GM12878 (cell line): Measurements from ENCODE around the gene ASB10. TPM values are rescaled to one million over a fixed set of nuclear protein-coding genes. Genes with fewer than 3 reads are reported as not detected.

ENCODE experiments used
- ATAC-seq: fragments of 200-7000 bp; cut with Tn5 transposase; 3 replicates; pipeline ENCODE4 v1.9.1; 2020; ENCODE audit warnings: mild to moderate bottlenecking, moderate library complexity
- BruUV-seq: library from RNA; stranded (reverse); fragments of 400-500 nt; replicated peaks from 2 replicates; lab custom pipeline; 2021; lab: Mats Ljungman, UMichigan
- CTCF ChIA-PET: fragments of 300-600 bp; sonication (Branson Sonifier 250); formaldehyde crosslinking; extraction: SDS; loops from one replicate; lab custom pipeline; 2021; ENCODE audit warnings: inconsistent platforms; lab: Yijun Ruan, JAX
- POLR2A ChIA-PET: fragments of 350-600 bp; formaldehyde crosslinking; extraction: SDS; loops from one replicate; lab custom pipeline; 2021; ENCODE audit warnings: inconsistent platforms; lab: Charles Lee
- RAD21 ChIA-PET: fragments of 300-600 bp; sonication (Branson Sonifier 250); formaldehyde crosslinking; loops from one replicate; lab custom pipeline; 2023; ENCODE audit warnings: antibody characterized with exemption; ENCODE audit not compliant: unreplicated experiment; lab: Charles Lee
- SMC1A ChIA-PET: fragments of 300-600 bp; sonication (Branson Sonifier 250); formaldehyde crosslinking; loops from one replicate; lab custom pipeline; 2023; ENCODE audit not compliant: unreplicated experiment, uncharacterized antibody; lab: Charles Lee
- DNase-seq: peaks from one replicate; pipeline ENCODE4 v3.0.0-alpha.2; 2011; ENCODE audit warnings: low read depth, low spot score
- FAIRE-seq: peaks from 3 replicates; lab custom pipeline; 2011; peaks lifted over from hg19 to GRCh38; lab: Jason Lieb, UNC
- H2AFZ ChIP-seq: 2 replicates; pipeline ENCODE4 v1.6.0; 2011; ENCODE audit warnings: low read depth, low read length, control low read depth; ENCODE audit not compliant: control insufficient read depth
- H3K27ac ChIP-seq: 2 replicates; pipeline ENCODE4 v1.5.1; 2011; ENCODE audit warnings: control low read depth; ENCODE audit not compliant: control insufficient read depth, insufficient read depth
- H3K27me3 ChIP-seq, 2 experiments: replicated peaks in 1 of 2; 2 replicates each; pipeline versions ENCODE4 v1.6.0 to v1.6.1; 2011; ENCODE audit warnings: low read length in 1 of 2; ENCODE audit not compliant: control insufficient read depth in 2 of 2, insufficient read depth in 2 of 2
- H3K36me3 ChIP-seq, 2 experiments: 2 replicates each; pipeline ENCODE4 v1.5.1; 2011; ENCODE audit warnings: low read length in 1 of 2; ENCODE audit not compliant: control insufficient read depth in 2 of 2, insufficient read depth in 2 of 2
- H3K4me1 ChIP-seq: 2 replicates; pipeline ENCODE4 v1.6.1; 2011; ENCODE audit warnings: mild to moderate bottlenecking, low read length, moderate library complexity, mixed read lengths; ENCODE audit not compliant: control insufficient read depth, insufficient read depth
- H3K4me2 ChIP-seq: 2 replicates; pipeline ENCODE4 v1.6.0; 2011; ENCODE audit warnings: control low read depth; ENCODE audit not compliant: control insufficient read depth, insufficient read depth
- H3K4me3 ChIP-seq: fragments of 200-600 bp; sonication (generic); 2 replicates; pipeline ENCODE4 v1.5.1; 2016
- H3K79me2 ChIP-seq: 2 replicates; pipeline ENCODE4 v1.6.0; 2011; ENCODE audit warnings: low read length; ENCODE audit not compliant: control insufficient read depth, insufficient read depth
- H3K9ac ChIP-seq: 2 replicates; pipeline ENCODE4 v1.8.0; 2011; ENCODE audit warnings: low read length, control low read depth, mixed read lengths; ENCODE audit not compliant: control insufficient read depth, insufficient read depth
- H3K9me3 ChIP-seq: replicated peaks from 3 replicates; pipeline ENCODE4 v1.5.1; 2011; ENCODE audit warnings: mild to moderate bottlenecking, low read length; ENCODE audit not compliant: control insufficient read depth, insufficient read depth
- H4K20me1 ChIP-seq: 2 replicates; pipeline ENCODE4 v1.6.0; 2011; ENCODE audit not compliant: control insufficient read depth, insufficient read depth
- BACH1 ChIP-seq: fragments of 450-650 bp; IDR thresholded peaks from 2 replicates; pipeline ENCODE4 v1.6.1; 2017; ENCODE audit warnings: mild to moderate bottlenecking, borderline replicate concordance
- BCL3 ChIP-seq: IDR thresholded peaks from 2 replicates; pipeline ENCODE4 v1.6.1; 2011; ENCODE audit warnings: borderline replicate concordance, low read depth, mild to moderate bottlenecking, moderate library complexity, low read length; ENCODE audit not compliant: insufficient read depth, poor library complexity, severe bottlenecking
- CHD1 ChIP-seq: IDR thresholded peaks from 2 replicates; pipeline ENCODE4 v1.6.1; 2012; ENCODE audit warnings: low read depth, low read length, improper control_type of control experiment
- HDAC2 ChIP-seq: fragments of 200-600 bp; sonication (generic); IDR thresholded peaks from 2 replicates; pipeline ENCODE4 v1.6.1; 2017
- HDGF ChIP-seq: fragments of 450-650 bp; IDR thresholded peaks from 2 replicates; pipeline ENCODE4 v1.6.1; 2016; ENCODE audit warnings: antibody characterized with exemption
- IKZF2 ChIP-seq, 2 experiments: fragments of 450-650 bp; IDR thresholded peaks; 2 replicates each; pipeline ENCODE4 v1.6.1; 2017; ENCODE audit warnings: mild to moderate bottlenecking in 2 of 2, moderate library complexity in 2 of 2
- MYC ChIP-seq: IDR thresholded peaks from 2 replicates; pipeline ENCODE4 v1.6.1; 2011; ENCODE audit warnings: mild to moderate bottlenecking, low read length, moderate library complexity, inconsistent platforms; ENCODE audit not compliant: insufficient read depth, insufficient replicate concordance, insufficient read length, severe bottlenecking
- NRF1 ChIP-seq: conservative IDR thresholded peaks from 2 replicates; pipeline ENCODE4 v1.6.1; 2011; ENCODE audit warnings: mild to moderate bottlenecking, low read depth, low read length, improper control_type of control experiment
- USF2 ChIP-seq: IDR thresholded peaks from 2 replicates; pipeline ENCODE4 v1.6.1; 2011; ENCODE audit warnings: low read depth, low read length, improper control_type of control experiment, borderline replicate concordance
- ZBTB4 ChIP-seq: fragments of 450-650 bp; formaldehyde crosslinking; IDR thresholded peaks from 2 replicates; pipeline ENCODE4 v1.4.0; 2022; ENCODE audit warnings: mild to moderate bottlenecking, moderate library complexity
- WGBS: methylation state at CpG from one replicate; pipeline ENCODE4 v1.1.6; 2016; ENCODE audit warnings: low lambda C conversion rate; ENCODE audit not compliant: insufficient replicate concordance, insufficient coverage; ENCODE audit errors: missing lambda C conversion rate; 5-methylcytosine and 5-hydroxymethylcytosine counted together
- in situ Hi-C: fragments of 300-500 bp; cut with MboI; formaldehyde crosslinking; loops from 9 replicates; pipeline ENCODE4 v1.14.3; 2018; ENCODE audit warnings: mixed read lengths
- intact Hi-C: fragments of 100-400 bp; cut with micrococcal nuclease; formaldehyde crosslinking; loops from one replicate; pipeline ENCODE4 v1.14.2; 2022; ENCODE audit not compliant: unreplicated experiment
- polyA plus RNA-seq, 11 experiments: library from polyadenylated mRNA; depleted of rRNA in 4 of 11; unstranded in 6 of 11; stranded (reverse) in 5 of 11; fragments of >200 nt; fragmentation: Nextera tagmentation in 4 of 11; fragmentation: Illumina TruSeq in 1 of 11; extraction: Ambion mirVana in 4 of 11; extraction: Trizol in 1 of 11; gene quantifications; 1 replicate in 1 of 11; 2 replicates in 10 of 11; pipeline versions ENCODE4 v1.2.1 to v1.2.3, GENCODE V29; 2011 to 2016; ENCODE audit warnings: inconsistent platforms in 2 of 11, missing spikeins in 2 of 11, low read depth in 1 of 11
- total RNA-seq, 4 experiments: library from RNA; depleted of rRNA in 3 of 4; stranded (reverse); fragments of >200 nt in 3 of 4; fragmentation: Illumina TruSeq in 1 of 4; extraction: Trizol in 1 of 4; gene quantifications; 2 replicates each; pipeline versions ENCODE4 v1.2.1 to v1.2.3, GENCODE V29; 2013 to 2021

ASB10 gene
- total and polyA plus RNA-seq, 10 of the 15 experiments (the other 5 are each of a cell fraction or from before 2014, with no cell fraction given): not detected

GRCh38 chr7:151134743-151135524 lies 52.1 kb downstream of the ASB10 start:
- Histone ChIP-seq H3K9me3 (no peaks in the 10 kb centered on the region), H4K20me1 (no peaks in the 10 kb centered on the region), H2AFZ (no peak overlapping the region), H3K9ac (no peak overlapping the region), H3K4me2 (no peak overlapping the region), H3K79me2 (no peaks in the 10 kb centered on the region), H3K36me3 (peaks cover 3 to 7% of the 10 kb centered on the region in 2 experiments; a peak in 2 of 4 replicates), H3K27ac (no peak overlapping the region), H3K4me3 (no peak overlapping the region), H3K27me3 (no peaks in the 10 kb centered on the region), H3K4me1 (no peaks in the 10 kb centered on the region)
- DNase-seq (no peak), FAIRE-seq (no peak), ATAC-seq (no peak)
- ChIA-PET RAD21 (no interaction called here), POLR2A (no interaction called here), CTCF (interaction anchor here (1.4 kb wide), 2 partner anchors 11 to 12 kb away, joined by 4 read pairs; no protein-coding TSS in a partner anchor), SMC1A (no interaction called here)
- TF ChIP-seq NRF1 (no peak), MYC (no peak), USF2 (no peak), BACH1 (no peak), HDAC2 (no peak), CHD1 (no peak), HDGF (no peak), BCL3 (no peak), IKZF2 (IDR thresholded peaks at IDR 0.05) (no peak), ZBTB4 (CRISPR knock-in tag) (no peak)
- in situ Hi-C loops (no loop called here), intact Hi-C loops (no loop called here)
- WGBS: 86% methylated on average over 14 of the region's 14 CpGs
- no TSS peak for BruUV-seq
